ENCODE results near the gene TRIM54.

- TF ChIP-seq, protein P1, sequence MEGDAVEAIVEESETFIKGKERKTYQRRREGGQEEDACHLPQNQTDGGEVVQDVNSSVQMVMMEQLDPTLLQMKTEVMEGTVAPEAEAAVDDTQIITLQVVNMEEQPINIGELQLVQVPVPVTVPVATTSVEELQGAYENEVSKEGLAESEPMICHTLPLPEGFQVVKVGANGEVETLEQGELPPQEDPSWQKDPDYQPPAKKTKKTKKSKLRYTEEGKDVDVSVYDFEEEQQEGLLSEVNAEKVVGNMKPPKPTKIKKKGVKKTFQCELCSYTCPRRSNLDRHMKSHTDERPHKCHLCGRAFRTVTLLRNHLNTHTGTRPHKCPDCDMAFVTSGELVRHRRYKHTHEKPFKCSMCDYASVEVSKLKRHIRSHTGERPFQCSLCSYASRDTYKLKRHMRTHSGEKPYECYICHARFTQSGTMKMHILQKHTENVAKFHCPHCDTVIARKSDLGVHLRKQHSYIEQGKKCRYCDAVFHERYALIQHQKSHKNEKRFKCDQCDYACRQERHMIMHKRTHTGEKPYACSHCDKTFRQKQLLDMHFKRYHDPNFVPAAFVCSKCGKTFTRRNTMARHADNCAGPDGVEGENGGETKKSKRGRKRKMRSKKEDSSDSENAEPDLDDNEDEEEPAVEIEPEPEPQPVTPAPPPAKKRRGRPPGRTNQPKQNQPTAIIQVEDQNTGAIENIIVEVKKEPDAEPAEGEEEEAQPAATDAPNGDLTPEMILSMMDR (IDR thresholded peaks at IDR 0.05): no peak
- no peak for TF ChIP-seq EZH2 (IDR thresholded peaks at IDR 0.05)
These were observed 787 bp upstream of the TRIM54 start for GRCh38 chr2:27281442-27281841.

All from neural progenitor cell (in vitro differentiated cells).